SK-N-SH treated with all-trans-retinoic acid at 6 μM for 48 hours (cell line): ENCODE data around the gene MAGED2.
"Not testable (repeated sequence)": the region's sequence is repeated elsewhere in the genome, so short reads cannot be mapped to it uniquely, and the experiment has no call there.

Source experiments
- CSDC2 ChIP-seq: fragments of 250-450 bp; sonication (Bioruptor Pico); IDR thresholded peaks from 2 replicates; pipeline ENCODE4 v1.5.0; 2020; ENCODE audit warnings: mild to moderate bottlenecking, moderate library complexity
- ESRRG ChIP-seq: fragments of 250-450 bp; sonication (Bioruptor Pico); IDR thresholded peaks from 2 replicates; pipeline ENCODE4 v1.6.1; 2021; ENCODE audit warnings: mild to moderate bottlenecking
- ISL1 ChIP-seq: fragments of 250-450 bp; sonication (Bioruptor Pico); IDR thresholded peaks from 2 replicates; pipeline ENCODE4 v2.1.2; 2022; ENCODE audit warnings: mild to moderate bottlenecking, moderate library complexity
- PATZ1 ChIP-seq: fragments of 250-450 bp; sonication (Bioruptor Pico); IDR thresholded peaks from 2 replicates; pipeline ENCODE4 v1.8.0; 2020; ENCODE audit warnings: mild to moderate bottlenecking, moderate library complexity, borderline replicate concordance
- TOX ChIP-seq: fragments of 250-450 bp; sonication (Bioruptor Pico); IDR thresholded peaks from 2 replicates; pipeline ENCODE4 v1.8.0; 2021; ENCODE audit warnings: mild to moderate bottlenecking, moderate library complexity, borderline replicate concordance
- ZC3H10 ChIP-seq: fragments of 250-450 bp; sonication (Bioruptor Pico); IDR thresholded peaks from 2 replicates; pipeline ENCODE4 v1.5.1; 2021; ENCODE audit warnings: mild to moderate bottlenecking, moderate library complexity
- ZFP3 ChIP-seq: fragments of 250-450 bp; sonication (Bioruptor Pico); IDR thresholded peaks from 2 replicates; pipeline ENCODE4 v1.5.0; 2020; ENCODE audit warnings: mild to moderate bottlenecking, moderate library complexity
- ZNF565 ChIP-seq: fragments of 450-650 bp; formaldehyde crosslinking; conservative IDR thresholded peaks from 2 replicates; pipeline ENCODE4 v1.5.0; 2020; ENCODE audit warnings: low read depth, mild to moderate bottlenecking, moderate library complexity
- ZNF70 ChIP-seq: fragments of 450-650 bp; formaldehyde crosslinking; IDR thresholded peaks from 2 replicates; pipeline ENCODE4 v1.5.0; 2020; ENCODE audit warnings: mild to moderate bottlenecking, moderate library complexity

- TF ChIP-seq ZNF70 (CRISPR knock-in tag); PATZ1 (CRISPR knock-in tag); ESRRG (CRISPR knock-in tag); ISL1; CSDC2 (CRISPR knock-in tag); ZFP3 (CRISPR knock-in tag); ZC3H10 (CRISPR knock-in tag); ZNF565; TOX (CRISPR knock-in tag): not testable (repeated sequence)
Observed at GRCh38 chrX:54847700-54848099, 40.2 kb downstream of the MAGED2 start.
